ENCODE measurements around the gene NT5DC4. TPM values are rescaled to one million over a fixed set of nuclear protein-coding genes. Genes with fewer than 3 reads are reported as not detected.

The NT5DC4 gene
- total and polyA plus RNA-seq, 3 donors from 2014 or later, result 2.8 to 4.2 (median 2.9) TPM

DNA sequence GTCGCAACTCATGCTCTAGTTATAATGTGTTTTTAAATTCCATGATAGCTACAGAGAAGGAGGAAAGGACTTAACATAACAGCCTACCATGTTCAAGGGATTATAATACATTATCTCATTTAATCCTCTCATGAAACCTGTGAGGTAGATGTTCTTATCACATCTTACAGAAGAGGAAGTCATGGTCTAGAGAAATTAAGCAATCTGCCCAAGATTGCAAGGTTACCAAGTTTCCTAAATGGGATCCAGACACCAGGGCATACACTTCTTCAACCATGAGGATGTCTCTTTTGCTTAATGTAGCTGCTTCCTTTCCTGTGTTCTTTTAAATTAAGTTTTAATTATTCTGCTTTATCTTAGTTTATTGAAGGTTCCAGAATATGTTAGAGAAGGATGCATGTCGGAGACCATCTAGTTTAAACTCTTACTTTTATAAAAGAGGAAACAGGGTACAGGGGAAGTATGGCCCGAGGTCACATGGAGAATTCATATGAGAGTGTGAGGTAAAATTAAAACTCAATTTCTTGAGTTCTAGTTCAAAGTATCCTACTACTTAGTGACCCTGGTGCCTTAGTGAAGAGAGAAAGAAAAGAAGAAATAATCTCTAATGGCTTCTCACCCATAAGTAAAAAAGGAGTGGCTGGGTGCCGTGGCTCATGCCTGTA is 67.0 kb downstream of the NT5DC4 start:
- TF ChIP-seq, protein P1, sequence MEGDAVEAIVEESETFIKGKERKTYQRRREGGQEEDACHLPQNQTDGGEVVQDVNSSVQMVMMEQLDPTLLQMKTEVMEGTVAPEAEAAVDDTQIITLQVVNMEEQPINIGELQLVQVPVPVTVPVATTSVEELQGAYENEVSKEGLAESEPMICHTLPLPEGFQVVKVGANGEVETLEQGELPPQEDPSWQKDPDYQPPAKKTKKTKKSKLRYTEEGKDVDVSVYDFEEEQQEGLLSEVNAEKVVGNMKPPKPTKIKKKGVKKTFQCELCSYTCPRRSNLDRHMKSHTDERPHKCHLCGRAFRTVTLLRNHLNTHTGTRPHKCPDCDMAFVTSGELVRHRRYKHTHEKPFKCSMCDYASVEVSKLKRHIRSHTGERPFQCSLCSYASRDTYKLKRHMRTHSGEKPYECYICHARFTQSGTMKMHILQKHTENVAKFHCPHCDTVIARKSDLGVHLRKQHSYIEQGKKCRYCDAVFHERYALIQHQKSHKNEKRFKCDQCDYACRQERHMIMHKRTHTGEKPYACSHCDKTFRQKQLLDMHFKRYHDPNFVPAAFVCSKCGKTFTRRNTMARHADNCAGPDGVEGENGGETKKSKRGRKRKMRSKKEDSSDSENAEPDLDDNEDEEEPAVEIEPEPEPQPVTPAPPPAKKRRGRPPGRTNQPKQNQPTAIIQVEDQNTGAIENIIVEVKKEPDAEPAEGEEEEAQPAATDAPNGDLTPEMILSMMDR (IDR thresholded peaks at IDR 0.05), result no peak
- no peak for TF ChIP-seq POLR2A (IDR thresholded peaks at IDR 0.05)
- 86 to 91% methylated on average over 4 of the region's 4 CpGs for WGBS, 2 donors
- Histone ChIP-seq H3K36me3 (ENCODE audit: low read depth, missing control alignments) (no peaks in the 10 kb centered on the region), H3K27ac (no peak overlapping the region), H3K4me1 (no peaks in the 10 kb centered on the region), H3K9me3 (no peaks in the 10 kb centered on the region), H3K27me3 (no peaks in the 10 kb centered on the region), H3K4me3 (no peak overlapping the region)
- no peak for DNase-seq
- intact Hi-C loops (cut with DNase I; ENCODE audit: low total_unique reads), result no loop called here

- no peaks in the 10 kb centered on the region for H3K9me3 ChIP-seq
- TF ChIP-seq, protein P1 (IDR thresholded peaks at IDR 0.05), result no peak
- no peak for TF ChIP-seq POLR2A (IDR thresholded peaks at IDR 0.05)
- no peaks in the 10 kb centered on the region for H3K4me1 ChIP-seq
- no peak for DNase-seq
- H3K27me3 ChIP-seq, result no peaks in the 10 kb centered on the region
- intact Hi-C loops (cut with DNase I; ENCODE audit: low total_unique reads), result no loop called here
- H3K27ac ChIP-seq, result no peak overlapping the region
- H3K4me3 ChIP-seq, result no peak overlapping the region
- H3K36me3 ChIP-seq (ENCODE audit: low read depth, missing control alignments), result no peaks in the 10 kb centered on the region
- 57 to 68% methylated on average over 3 of the region's 3 CpGs for WGBS, 2 donors
Measured at GRCh38 chr2:112788653-112789052, 67.8 kb downstream of the NT5DC4 start.

Other genes starting within 250 kb of the NT5DC4 start
- 10 to 100 TPM; 11.4 to 14.3 TPM for gene TTL, start 238.9 kb upstream of the NT5DC4 start, total RNA-seq
- 12.2 TPM for gene TTL, start 238.9 kb upstream of the NT5DC4 start, polyA plus RNA-seq (ENCODE audit: insufficient read depth, low read depth, low replicate concordance)
- gene POLR1B, start 178.6 kb upstream of the NT5DC4 start, total RNA-seq, result 10 to 100 TPM; 26.9 to 29.8 TPM
- gene POLR1B, start 178.6 kb upstream of the NT5DC4 start, polyA plus RNA-seq (ENCODE audit: insufficient read depth, low read depth, low replicate concordance), result 59.2 TPM
- gene CHCHD5, start 136.4 kb upstream of the NT5DC4 start, total RNA-seq, result 10 to 100 TPM; 49.0 to 51.3 TPM
- gene CHCHD5, start 136.4 kb upstream of the NT5DC4 start, polyA plus RNA-seq (ENCODE audit: insufficient read depth, low read depth, low replicate concordance), result 98.9 TPM
- gene SLC20A1, start 75.1 kb upstream of the NT5DC4 start, total RNA-seq, result 10 to 100 TPM; 38.7 to 47.8 TPM
- gene SLC20A1, start 75.1 kb upstream of the NT5DC4 start, polyA plus RNA-seq (ENCODE audit: insufficient read depth, low read depth, low replicate concordance), result 30.2 TPM
- 10 to 100 TPM in 1 of 2 donors, 1 to 10 TPM in 1; 7.1 to 11.0 TPM for gene CKAP2L, start 43.6 kb downstream of the NT5DC4 start, total RNA-seq
- 9.5 TPM for gene CKAP2L, start 43.6 kb downstream of the NT5DC4 start, polyA plus RNA-seq (ENCODE audit: insufficient read depth, low read depth, low replicate concordance)
- 10 to 100 TPM; 21.4 to 36.5 TPM for gene IL1A, start 63.5 kb downstream of the NT5DC4 start, total RNA-seq
- 15.8 TPM for gene IL1A, start 63.5 kb downstream of the NT5DC4 start, polyA plus RNA-seq (ENCODE audit: insufficient read depth, low read depth, low replicate concordance)
- gene IL1B, start 115.8 kb downstream of the NT5DC4 start, total RNA-seq, result under 1 TPM; 0.62 to 0.63 TPM
- 1.8 TPM for gene IL1B, start 115.8 kb downstream of the NT5DC4 start, polyA plus RNA-seq (ENCODE audit: insufficient read depth, low read depth, low replicate concordance)
- gene IL37, start 190.1 kb downstream of the NT5DC4 start, total RNA-seq, result 1 to 10 TPM; 1.3 to 1.5 TPM
- gene IL37, start 190.1 kb downstream of the NT5DC4 start, polyA plus RNA-seq (ENCODE audit: insufficient read depth, low read depth, low replicate concordance), result not detected

Data from testis (tissue), 3 donors.